Measurements from ENCODE around the gene GNAQ. TPM values are rescaled to one million over a fixed set of nuclear protein-coding genes. Genes with fewer than 3 reads are reported as not detected.

GNAQ gene
- total and polyA plus RNA-seq, 8 donors: 55.5 to 95.5 (median 62.8) TPM

DNA sequence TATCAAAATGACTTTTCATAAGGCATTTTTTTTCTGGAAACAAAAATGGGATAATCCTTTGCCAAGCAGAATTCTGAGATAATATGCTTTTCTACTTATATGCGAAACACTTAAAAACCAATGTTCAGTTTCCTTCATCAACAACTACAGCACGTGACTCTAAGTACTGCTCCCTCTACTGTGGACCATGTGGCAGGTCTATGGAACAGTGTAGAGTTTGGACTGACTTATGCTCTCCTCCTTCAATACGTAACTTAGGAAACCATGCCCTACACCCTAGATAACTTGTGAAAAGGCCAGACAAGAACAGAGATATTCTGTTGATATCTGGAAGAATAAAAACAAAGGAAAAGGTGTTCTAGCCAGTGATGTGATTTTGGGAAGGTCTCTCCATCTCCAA, 272.2 kb downstream of the GNAQ start:
- H3K27ac ChIP-seq: no peak overlapping the region
- H3K27me3 ChIP-seq: no peaks in the 10 kb centered on the region
- DNase-seq (no peak), ATAC-seq (no peak)
- TF ChIP-seq, protein P1, sequence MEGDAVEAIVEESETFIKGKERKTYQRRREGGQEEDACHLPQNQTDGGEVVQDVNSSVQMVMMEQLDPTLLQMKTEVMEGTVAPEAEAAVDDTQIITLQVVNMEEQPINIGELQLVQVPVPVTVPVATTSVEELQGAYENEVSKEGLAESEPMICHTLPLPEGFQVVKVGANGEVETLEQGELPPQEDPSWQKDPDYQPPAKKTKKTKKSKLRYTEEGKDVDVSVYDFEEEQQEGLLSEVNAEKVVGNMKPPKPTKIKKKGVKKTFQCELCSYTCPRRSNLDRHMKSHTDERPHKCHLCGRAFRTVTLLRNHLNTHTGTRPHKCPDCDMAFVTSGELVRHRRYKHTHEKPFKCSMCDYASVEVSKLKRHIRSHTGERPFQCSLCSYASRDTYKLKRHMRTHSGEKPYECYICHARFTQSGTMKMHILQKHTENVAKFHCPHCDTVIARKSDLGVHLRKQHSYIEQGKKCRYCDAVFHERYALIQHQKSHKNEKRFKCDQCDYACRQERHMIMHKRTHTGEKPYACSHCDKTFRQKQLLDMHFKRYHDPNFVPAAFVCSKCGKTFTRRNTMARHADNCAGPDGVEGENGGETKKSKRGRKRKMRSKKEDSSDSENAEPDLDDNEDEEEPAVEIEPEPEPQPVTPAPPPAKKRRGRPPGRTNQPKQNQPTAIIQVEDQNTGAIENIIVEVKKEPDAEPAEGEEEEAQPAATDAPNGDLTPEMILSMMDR (IDR thresholded peaks at IDR 0.05): no peak
- intact Hi-C loops (cut with DNase I): loop anchor here in 1 of 2 donors (10.0 kb wide), 1 partner anchor 305 kb away; no protein-coding TSS in a partner anchor
- peaks cover 0 to 10% of the 10 kb centered on the region in 2 donors for H3K36me3 ChIP-seq
- no peaks in the 10 kb centered on the region for H3K9me3 ChIP-seq
- no peaks in the 10 kb centered on the region for H3K4me1 ChIP-seq
- H3K4me3 ChIP-seq: no peak overlapping the region

DNA sequence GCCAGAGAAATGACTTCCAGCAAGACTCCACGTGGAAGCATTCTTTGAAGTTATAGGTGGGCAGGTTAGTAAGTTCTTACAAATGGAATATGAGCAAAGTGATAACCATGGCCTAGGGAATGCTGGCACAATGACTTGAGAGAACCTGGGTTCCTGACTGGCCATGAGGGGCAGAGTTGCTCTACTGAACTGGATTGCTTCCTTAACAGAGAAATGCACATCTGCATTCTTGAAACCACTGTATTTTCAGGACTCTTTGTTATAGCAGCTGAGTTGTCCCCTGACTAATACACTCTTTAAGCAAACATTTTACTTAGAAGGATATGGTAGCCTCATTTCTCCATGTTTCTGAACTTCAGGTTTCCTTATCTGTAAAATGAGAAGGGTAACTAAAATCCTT, 275.2 kb downstream of the GNAQ start:
- peaks cover 0 to 10% of the 10 kb centered on the region in 2 donors for H3K4me1 ChIP-seq
- no peak for DNase-seq
- H3K9me3 ChIP-seq: no peaks in the 10 kb centered on the region
- intact Hi-C loops (cut with DNase I): loop anchor here in 1 of 2 donors (10.0 kb wide), 1 partner anchor 302 kb away; no protein-coding TSS in a partner anchor
- no peaks in the 10 kb centered on the region for H3K27me3 ChIP-seq
- TF ChIP-seq, protein P1 (IDR thresholded peaks at IDR 0.05): no peak
- no peak for ATAC-seq
- no peak overlapping the region for H3K4me3 ChIP-seq
- no peak overlapping the region for H3K27ac ChIP-seq
- peaks cover 0 to 10% of the 10 kb centered on the region in 2 donors for H3K36me3 ChIP-seq

DNA sequence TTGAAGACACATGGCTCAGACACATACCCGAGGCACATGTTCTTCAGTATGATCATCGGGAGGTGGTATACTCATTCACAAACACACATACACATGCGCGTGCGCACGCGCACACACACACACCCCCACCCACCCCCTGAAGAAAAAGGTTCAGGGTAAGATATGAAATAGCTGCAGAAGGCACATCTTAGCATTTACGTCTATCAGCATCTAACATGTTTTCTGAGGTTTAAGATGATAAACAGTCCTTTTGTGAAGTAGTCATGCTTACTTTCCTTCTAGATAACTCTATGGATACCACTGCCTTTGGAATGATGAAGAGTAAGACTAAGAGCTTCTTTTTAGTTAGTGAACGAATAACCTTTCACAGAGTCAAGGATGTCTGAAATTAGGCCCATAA, 278.4 kb downstream of the GNAQ start:
- no peaks in the 10 kb centered on the region for H3K9me3 ChIP-seq
- H3K4me1 ChIP-seq: peaks cover 0 to 23% of the 10 kb centered on the region in 2 donors
- H3K27me3 ChIP-seq: no peaks in the 10 kb centered on the region
- intact Hi-C loops (cut with DNase I): loop anchor here in 1 of 2 donors (10.0 kb wide), 1 partner anchor 298 kb away; no protein-coding TSS in a partner anchor
- peaks cover 0 to 10% of the 10 kb centered on the region in 2 donors for H3K36me3 ChIP-seq
- DNase-seq (no peak), ATAC-seq (no peak)
- TF ChIP-seq, protein P1 (IDR thresholded peaks at IDR 0.05): no peak
- H3K4me3 ChIP-seq: no peak overlapping the region
- no peak overlapping the region for H3K27ac ChIP-seq

DNA sequence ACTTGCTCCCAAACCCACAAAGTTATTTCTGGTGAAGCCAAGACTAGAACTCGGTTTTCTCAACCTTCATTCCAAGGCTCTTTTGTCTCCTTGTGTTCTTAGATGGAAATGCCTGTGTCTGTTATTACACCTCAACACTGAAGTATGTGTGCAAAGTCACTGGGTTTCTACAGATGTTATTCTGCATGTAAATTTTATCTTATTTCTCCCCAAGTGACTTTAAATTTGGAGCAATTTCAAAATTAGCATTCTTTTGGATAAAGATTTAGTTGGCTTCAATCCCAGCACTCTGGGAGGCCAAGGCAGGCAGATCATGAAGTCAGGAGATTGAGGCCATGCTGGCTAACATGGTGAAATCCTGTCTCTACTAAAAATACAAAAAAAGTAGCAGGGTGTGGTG, 279.1 kb downstream of the GNAQ start:
- intact Hi-C loops (cut with DNase I): loop anchor here in 1 of 2 donors (10.0 kb wide), 1 partner anchor 298 kb away; no protein-coding TSS in a partner anchor
- Histone ChIP-seq H3K4me3 (no peak overlapping the region), H3K4me1 (peaks cover 0 to 23% of the 10 kb centered on the region in 2 donors), H3K9me3 (no peaks in the 10 kb centered on the region), H3K36me3 (peaks cover 0 to 10% of the 10 kb centered on the region in 2 donors), H3K27ac (peak overlapping the region in 1 of 2 donors; percentile 53), H3K27me3 (no peaks in the 10 kb centered on the region)
- DNase-seq (peak in 2 of 4 donors; percentile 42 to 45), ATAC-seq (peak; percentile 20)
- TF ChIP-seq, protein P1 (IDR thresholded peaks at IDR 0.05): no peak

DNA sequence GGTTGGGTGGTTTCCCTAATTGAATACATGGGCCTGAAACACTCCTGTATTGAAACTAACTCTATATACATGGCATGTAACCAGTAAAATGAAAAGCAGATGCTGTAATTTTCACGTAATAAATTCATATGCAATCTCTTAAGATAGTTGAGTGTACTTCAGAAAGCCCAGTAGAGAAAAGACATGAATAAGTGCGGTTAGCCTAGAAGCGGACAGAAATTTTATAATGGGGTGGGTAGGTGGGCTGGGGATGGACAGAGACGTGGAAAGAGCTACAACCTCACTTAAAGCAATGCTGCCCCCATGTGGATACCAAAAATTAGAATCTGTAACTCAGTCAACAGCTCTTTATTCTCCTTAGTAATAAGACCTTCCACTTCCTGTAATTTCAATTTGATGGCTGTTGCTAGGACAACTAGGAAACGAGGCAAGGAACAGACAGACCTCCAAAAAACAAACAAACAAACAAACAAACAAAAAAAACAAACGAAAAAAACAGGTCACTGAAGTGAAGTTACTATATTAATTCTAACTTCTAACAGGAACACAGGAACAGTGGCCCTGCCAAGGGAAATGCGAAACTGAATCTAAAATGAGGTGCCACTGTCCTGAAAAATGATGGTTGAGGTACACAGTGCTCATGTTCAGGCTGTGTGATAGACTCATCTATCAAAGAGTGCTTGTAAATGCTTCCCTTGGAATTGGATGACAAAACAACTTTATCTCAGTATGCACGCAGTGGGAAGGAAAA, 280.1 kb downstream of the GNAQ start:
- intact Hi-C loops (cut with DNase I): loop anchor here in 1 of 2 donors (10.0 kb wide), 1 partner anchor 297 kb away; no protein-coding TSS in a partner anchor
- H3K36me3 ChIP-seq: peaks cover 0 to 7% of the 10 kb centered on the region in 2 donors
- H3K9me3 ChIP-seq: no peaks in the 10 kb centered on the region
- no peak overlapping the region for H3K4me3 ChIP-seq
- peak overlapping the region; percentile 1 to 53 for H3K27ac ChIP-seq
- TF ChIP-seq, protein P1 (IDR thresholded peaks at IDR 0.05): peak; percentile 28 to 30
- DNase-seq: peak in 2 of 4 donors; percentile 60 to 74
- H3K4me1 ChIP-seq: peaks cover 0 to 23% of the 10 kb centered on the region in 2 donors
- peak; percentile 91 for ATAC-seq
- no peaks in the 10 kb centered on the region for H3K27me3 ChIP-seq
